Type B pancreatic cell (in vitro differentiated cells): ENCODE results near the gene QPCT. TPM values are rescaled to one million over a fixed set of nuclear protein-coding genes. Genes with fewer than 3 reads are reported as not detected.

Experiments
- DNase-seq: peaks from one replicate; pipeline ENCODE4 v3.0.0; 2021; ENCODE audit warnings: mixed read lengths; ENCODE audit not compliant: unreplicated experiment; ENCODE audit errors: extremely low spot score
- H3K27ac Mint-ChIP-seq: 2 replicates; pipeline ENCODE4 v1.8.0; 2021; ENCODE audit warnings: mild to moderate bottlenecking, mixed read lengths
- H3K27me3 Mint-ChIP-seq: 2 replicates; pipeline ENCODE4 v1.8.0; 2021; ENCODE audit warnings: mixed read lengths
- H3K36me3 Mint-ChIP-seq: 2 replicates; pipeline ENCODE4 v1.8.0; 2021; ENCODE audit warnings: mixed read lengths
- H3K4me1 Mint-ChIP-seq: one replicate; pipeline ENCODE4 v1.8.0; 2021; ENCODE audit warnings: mixed read lengths; ENCODE audit not compliant: unreplicated experiment
- H3K4me3 Mint-ChIP-seq: 2 replicates; pipeline ENCODE4 v1.8.0; 2021; ENCODE audit warnings: mild to moderate bottlenecking, mixed read lengths
- H3K9me3 Mint-ChIP-seq: 2 replicates; pipeline ENCODE4 v1.8.0; 2021; ENCODE audit warnings: mixed read lengths
- total RNA-seq: library from RNA; stranded (reverse); gene quantifications from 2 replicates; pipeline ENCODE4 v1.2.1, GENCODE V29; 2021; ENCODE audit warnings: low replicate concordance
- TF ChIP-seq, protein P1 (sequence below): fragments of 200-600 bp; sonication (generic); conservative IDR thresholded peaks from 2 replicates; pipeline ENCODE4 v1.5.0; 2021; ENCODE audit warnings: antibody characterized with exemption, mild to moderate bottlenecking

QPCT gene
- total RNA-seq, 1 donor from 2014 or later: 0.72 TPM

DNA sequence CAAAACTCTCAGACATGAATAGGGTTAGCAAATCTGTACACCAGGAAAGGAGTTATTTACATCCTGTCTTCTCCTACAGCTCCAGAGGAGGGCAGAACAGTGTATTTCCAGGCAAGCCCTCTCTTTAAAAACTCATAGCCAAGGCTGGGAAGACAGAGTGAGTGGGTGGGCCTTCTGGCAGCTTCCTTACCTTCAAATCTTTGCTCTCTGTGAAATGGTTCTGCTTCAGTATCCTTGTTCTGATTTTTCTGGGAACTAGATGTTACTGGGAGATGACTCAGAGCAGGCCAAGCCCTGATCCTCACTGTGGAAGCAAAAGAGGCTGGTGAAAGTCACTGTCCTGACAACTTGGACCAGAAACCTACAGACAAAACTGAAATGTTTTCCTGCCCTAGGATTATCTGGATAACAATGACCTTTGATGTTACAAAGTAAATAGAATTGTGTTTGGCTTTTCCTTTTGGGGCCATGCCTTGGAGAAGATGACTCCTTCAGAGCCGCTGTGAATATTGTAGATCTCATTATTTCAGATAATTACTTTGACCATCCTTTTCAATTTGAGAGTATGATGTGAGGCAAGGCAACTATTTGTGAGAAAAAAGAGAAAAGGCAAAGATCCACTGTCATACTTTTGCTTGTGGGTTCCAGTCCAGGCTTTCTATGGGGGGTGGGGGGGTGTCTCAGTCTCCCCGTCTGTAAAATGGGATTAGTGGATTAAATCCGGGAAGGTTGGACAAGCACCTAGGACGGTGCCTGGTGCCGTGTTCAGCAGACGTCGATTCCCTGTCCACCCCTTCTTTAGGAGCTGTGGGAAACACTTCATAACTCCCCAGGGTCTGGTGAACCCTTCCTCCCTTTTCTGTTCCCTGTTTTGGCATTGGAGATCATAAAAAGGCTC lies 644 bp upstream of the QPCT start:
- DNase-seq: no peak
- Mint-ChIP-seq H3K4me3 (peak overlapping the region; percentile 66), H3K4me1 (peaks cover 6% of the 10 kb centered on the region), H3K9me3 (no peaks in the 10 kb centered on the region), H3K27ac (no peak overlapping the region), H3K27me3 (peaks cover 7% of the 10 kb centered on the region), H3K36me3 (no peaks in the 10 kb centered on the region)
- TF ChIP-seq, protein P1, sequence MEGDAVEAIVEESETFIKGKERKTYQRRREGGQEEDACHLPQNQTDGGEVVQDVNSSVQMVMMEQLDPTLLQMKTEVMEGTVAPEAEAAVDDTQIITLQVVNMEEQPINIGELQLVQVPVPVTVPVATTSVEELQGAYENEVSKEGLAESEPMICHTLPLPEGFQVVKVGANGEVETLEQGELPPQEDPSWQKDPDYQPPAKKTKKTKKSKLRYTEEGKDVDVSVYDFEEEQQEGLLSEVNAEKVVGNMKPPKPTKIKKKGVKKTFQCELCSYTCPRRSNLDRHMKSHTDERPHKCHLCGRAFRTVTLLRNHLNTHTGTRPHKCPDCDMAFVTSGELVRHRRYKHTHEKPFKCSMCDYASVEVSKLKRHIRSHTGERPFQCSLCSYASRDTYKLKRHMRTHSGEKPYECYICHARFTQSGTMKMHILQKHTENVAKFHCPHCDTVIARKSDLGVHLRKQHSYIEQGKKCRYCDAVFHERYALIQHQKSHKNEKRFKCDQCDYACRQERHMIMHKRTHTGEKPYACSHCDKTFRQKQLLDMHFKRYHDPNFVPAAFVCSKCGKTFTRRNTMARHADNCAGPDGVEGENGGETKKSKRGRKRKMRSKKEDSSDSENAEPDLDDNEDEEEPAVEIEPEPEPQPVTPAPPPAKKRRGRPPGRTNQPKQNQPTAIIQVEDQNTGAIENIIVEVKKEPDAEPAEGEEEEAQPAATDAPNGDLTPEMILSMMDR: peak; percentile 27

DNA sequence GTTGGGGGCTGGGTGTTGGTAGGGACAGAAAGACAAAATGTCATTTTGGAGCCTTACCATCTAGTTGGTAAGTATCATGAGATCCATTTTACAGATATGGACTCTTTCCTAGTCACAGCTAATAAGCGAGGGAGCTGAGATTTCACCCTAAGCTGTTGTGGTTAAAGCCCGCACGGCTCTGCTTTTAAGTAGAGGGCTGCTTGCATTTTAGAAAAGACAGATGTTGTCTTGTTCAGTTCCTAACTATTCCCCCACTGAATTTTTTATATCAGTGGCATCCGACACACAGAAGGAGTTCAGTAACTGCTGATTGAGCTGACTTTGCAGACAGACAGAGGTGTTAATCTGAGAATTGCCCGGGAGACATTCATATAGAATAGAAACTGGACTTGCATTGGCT lies 3.7 kb downstream of the QPCT start:
- no peak overlapping the region for H3K27ac Mint-ChIP-seq
- no peak overlapping the region for H3K4me3 Mint-ChIP-seq
- peaks cover 6% of the 10 kb centered on the region for H3K27me3 Mint-ChIP-seq
- H3K9me3 Mint-ChIP-seq: no peaks in the 10 kb centered on the region
- no peaks in the 10 kb centered on the region for H3K36me3 Mint-ChIP-seq
- no peak for DNase-seq
- TF ChIP-seq, protein P1: no peak
- H3K4me1 Mint-ChIP-seq: peaks cover 11% of the 10 kb centered on the region

DNA sequence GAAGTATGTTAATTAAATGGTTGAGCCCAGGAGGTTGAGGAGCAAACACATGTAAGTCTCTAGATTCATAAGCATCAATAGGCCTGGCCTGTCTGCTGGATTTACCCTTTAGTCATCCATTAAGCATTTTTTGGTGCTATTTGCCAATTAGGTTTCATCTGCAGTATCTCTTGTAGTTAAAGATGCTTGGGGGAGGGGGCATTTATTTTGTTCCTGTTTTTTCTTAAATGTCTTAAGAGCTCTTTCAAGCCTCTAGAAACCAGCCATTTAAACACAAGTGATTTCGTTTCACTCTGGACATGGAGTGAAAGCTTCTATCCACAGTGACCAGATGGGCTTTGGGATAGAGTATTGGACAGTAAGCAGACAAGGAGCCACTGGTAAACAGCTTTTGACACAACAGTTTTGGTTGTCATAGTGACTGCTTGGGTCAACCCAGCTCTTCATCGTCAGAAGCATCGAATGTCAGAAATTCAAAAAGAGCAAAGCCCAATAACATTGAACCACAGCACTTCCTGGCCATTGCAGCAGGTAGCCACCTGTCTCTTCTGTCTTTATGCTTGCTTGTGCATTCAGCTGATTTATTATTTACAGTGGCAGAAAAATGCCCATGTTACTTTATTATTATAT lies 4.9 kb downstream of the QPCT start:
- H3K36me3 Mint-ChIP-seq: no peaks in the 10 kb centered on the region
- H3K27ac Mint-ChIP-seq: peak overlapping the region; percentile 18
- no peak for DNase-seq
- no peaks in the 10 kb centered on the region for H3K9me3 Mint-ChIP-seq
- peaks cover 6% of the 10 kb centered on the region for H3K27me3 Mint-ChIP-seq
- peaks cover 11% of the 10 kb centered on the region for H3K4me1 Mint-ChIP-seq
- no peak overlapping the region for H3K4me3 Mint-ChIP-seq
- TF ChIP-seq, protein P1: no peak

DNA sequence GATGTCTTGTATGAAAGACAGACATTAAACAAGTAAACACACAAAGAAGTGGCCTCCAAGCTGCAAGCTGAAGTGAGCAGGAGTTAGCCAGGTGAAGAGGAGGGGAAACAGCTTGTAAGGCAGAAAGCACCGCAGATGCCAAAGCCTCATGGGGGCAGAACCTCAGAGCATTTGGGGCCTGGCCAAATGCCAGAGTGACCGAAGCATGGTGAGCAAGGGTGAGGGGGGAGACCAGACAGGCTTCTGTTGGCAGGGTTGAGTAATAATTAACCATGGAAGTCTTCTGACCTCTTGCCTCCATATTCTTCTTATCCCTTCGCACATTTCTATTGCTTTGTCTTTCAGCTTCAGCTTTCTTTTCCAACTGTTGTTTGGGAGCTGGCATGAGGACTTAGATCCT lies 5.6 kb downstream of the QPCT start:
- DNase-seq: no peak
- H3K36me3 Mint-ChIP-seq: no peaks in the 10 kb centered on the region
- H3K4me1 Mint-ChIP-seq: peaks cover 11% of the 10 kb centered on the region
- H3K9me3 Mint-ChIP-seq: no peaks in the 10 kb centered on the region
- peak overlapping the region; percentile 40 for H3K27ac Mint-ChIP-seq
- H3K4me3 Mint-ChIP-seq: no peak overlapping the region
- TF ChIP-seq, protein P1: no peak
- peaks cover 6% of the 10 kb centered on the region for H3K27me3 Mint-ChIP-seq

DNA sequence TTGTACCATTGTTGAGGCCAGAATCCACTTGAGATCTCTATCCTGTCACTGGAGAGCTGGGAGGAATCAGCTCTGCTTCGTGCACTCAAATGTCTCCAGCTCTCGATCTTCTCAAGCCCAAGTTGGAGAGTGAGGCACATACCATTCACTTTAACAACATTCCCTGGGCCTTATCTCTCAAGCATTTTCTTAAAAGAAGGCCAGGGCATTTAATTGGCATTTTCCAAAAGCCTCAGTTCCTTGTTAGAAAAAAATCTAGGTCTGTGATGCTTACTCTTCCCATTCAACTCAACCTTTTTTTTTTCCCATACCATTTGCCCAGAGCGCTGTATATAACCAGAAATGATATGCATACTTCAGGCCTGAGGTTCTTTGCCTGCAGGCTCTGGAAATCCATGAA lies 10.1 kb downstream of the QPCT start:
- Mint-ChIP-seq H3K27ac (no peak overlapping the region), H3K9me3 (no peaks in the 10 kb centered on the region), H3K4me3 (no peak overlapping the region), H3K4me1 (peaks cover 4% of the 10 kb centered on the region), H3K36me3 (no peaks in the 10 kb centered on the region), H3K27me3 (no peaks in the 10 kb centered on the region)
- TF ChIP-seq, protein P1: no peak
- DNase-seq: no peak
